Hindlimb muscle (tissue), 1 donor: ENCODE results near the gene PTPRG. TPM values are rescaled to one million over a fixed set of nuclear protein-coding genes. Genes with fewer than 3 reads are reported as not detected.

Experiments
- DNase-seq: peaks from one replicate; pipeline ENCODE4 v3.0.0-alpha.2; 2013
- polyA plus RNA-seq: library from polyadenylated mRNA; unstranded; fragments of 120-200 nt; gene quantifications from one replicate; pipeline ENCODE4 v1.2.1, GENCODE V29; 2013; ENCODE audit not compliant: insufficient read length

PTPRG gene
- polyA plus RNA-seq, 1 donor = 29.4 TPM

GRCh38 chr3:62131620-62132019, 570.2 kb downstream of the PTPRG start:
- DNase-seq = no peak

GRCh38 chr3:62132027-62132602, 570.7 kb downstream of the PTPRG start:
- no peak for DNase-seq

GRCh38 chr3:62133015-62133414, 571.6 kb downstream of the PTPRG start:
- no peak for DNase-seq

DNA sequence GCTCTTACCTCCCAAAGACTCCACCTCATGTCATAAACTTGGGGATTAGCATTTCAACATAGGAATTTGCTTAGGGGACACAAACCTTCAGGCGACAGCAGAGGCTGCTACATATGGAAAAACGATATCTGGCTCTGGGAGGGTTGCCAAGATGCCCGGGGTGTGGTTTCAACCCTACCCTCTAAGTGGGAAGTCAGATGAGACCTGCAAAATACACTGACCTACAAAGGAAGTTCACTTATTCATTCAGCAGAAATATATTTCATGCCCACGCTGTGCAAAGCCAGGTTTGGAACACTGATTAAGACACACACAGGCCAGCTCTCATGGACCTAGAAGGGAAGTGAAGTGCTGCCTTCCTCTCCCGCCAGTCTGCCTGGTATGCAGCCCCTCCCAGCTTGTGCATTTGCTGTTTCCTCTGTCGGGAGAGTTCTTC, 572.7 kb downstream of the PTPRG start:
- no peak for DNase-seq

GRCh38 chr3:62135741-62136140, 574.4 kb downstream of the PTPRG start:
- DNase-seq = no peak

DNA sequence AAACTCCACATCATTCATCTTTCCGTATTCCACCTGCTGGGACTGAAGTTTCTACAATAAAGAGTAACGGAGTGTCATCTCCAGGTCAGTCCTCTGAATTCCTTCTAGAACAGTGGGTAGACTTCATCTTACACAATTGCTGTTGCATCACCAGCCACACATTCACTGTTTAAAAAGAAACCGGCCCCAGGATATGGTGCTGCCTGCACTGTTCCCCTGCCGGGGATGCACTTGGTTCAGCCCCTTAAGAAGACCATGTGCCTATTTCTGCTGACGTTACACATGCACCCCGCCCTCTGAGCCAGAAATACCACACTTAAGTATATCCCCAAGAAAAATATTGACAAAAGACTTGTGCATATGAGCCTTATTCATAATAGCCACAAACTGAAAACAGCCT, 578.6 kb downstream of the PTPRG start:
- no peak for DNase-seq

- no peak for DNase-seq
These were observed 581.1 kb downstream of the PTPRG start for GRCh38 chr3:62142331-62143085.

DNA sequence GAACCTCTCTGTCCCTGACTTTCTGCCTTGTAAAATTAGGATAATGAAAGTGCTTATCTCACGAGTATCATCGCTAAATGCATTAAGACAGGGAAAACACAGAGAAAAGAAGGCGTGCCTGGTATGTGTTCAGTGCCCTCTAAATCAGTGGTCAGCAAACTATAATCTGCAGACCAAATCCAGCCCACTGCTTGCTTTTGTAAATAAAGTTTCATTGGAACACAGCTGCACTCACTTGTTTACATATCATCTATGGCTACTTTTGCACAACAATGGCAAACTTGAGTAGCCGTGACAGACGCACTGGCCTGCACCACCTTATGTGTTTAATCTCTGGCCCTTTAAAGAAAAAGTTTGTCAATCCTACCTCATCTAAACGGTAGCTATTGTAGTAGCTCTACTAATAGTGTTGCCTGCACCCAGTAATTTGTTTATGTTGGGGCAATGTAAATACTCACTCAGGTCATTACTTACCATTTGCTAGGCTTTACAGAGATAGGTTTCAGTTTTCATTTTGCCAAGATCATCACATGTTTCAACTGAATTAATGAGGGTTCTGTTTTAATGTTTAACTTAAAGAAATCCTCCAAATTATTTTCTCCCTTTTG, 582.6 kb downstream of the PTPRG start:
- DNase-seq = no peak

DNA sequence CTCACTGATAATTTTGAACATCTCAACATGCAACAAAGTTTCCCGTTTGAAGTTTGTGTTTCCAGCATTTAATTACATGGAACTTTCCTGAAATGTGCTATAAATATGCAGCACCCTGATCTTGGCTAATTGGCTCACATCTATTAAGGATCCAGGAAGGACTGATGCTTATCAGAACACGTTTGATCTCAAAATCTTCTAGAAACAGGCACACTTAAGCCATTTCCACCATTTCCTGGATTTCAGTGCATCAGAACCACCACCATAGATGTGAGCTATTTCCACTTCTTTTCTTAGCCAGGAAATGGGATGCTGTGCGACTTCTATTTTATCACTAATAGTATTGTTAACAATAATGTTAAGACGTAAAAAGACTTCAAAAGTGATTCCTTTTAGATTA, 583.1 kb downstream of the PTPRG start:
- DNase-seq = no peak

- DNase-seq = no peak
These were observed 583.9 kb downstream of the PTPRG start for GRCh38 chr3:62145086-62145757.

GRCh38 chr3:62149539-62149938, 588.2 kb downstream of the PTPRG start:
- no peak for DNase-seq

- DNase-seq = no peak
These were observed 588.6 kb downstream of the PTPRG start for GRCh38 chr3:62149962-62150361.

DNA sequence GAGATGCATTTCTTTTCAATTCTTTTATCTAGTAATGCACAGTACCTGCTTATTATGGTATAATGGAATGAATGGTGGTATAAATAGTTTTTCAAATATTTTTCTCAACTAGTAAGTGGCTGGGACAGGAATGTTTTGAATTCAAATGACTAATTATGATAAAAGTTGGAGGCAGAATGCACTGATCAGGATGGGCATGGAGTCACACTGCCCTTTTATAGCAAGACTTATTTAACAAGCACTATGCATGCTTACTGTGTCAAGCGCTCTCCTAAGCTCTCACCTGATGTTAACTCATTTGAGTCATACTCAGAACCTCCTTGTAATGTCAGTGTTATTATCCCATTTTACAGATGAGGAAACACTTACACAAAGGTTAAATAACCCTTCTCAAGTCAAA, 590.2 kb downstream of the PTPRG start:
- no peak for DNase-seq

DNA sequence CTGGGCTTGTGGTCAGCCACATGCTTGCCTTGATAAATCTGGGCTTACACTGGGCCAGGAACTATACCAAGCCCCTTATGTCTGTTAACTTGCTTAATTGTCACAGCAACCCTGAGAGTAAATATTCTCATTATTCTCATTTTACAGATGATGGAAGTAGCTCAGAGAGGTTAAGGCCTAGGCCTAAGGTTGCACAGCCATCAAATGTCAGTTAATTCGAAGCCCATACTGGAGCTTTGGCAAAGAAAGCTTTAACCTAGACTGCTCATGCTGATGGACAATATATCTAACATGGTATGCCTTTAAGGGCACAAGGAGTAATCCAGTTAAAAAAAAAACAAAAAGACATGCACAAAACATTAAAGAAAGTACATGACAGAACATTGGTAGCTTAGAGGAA, 591.9 kb downstream of the PTPRG start:
- no peak for DNase-seq

DNA sequence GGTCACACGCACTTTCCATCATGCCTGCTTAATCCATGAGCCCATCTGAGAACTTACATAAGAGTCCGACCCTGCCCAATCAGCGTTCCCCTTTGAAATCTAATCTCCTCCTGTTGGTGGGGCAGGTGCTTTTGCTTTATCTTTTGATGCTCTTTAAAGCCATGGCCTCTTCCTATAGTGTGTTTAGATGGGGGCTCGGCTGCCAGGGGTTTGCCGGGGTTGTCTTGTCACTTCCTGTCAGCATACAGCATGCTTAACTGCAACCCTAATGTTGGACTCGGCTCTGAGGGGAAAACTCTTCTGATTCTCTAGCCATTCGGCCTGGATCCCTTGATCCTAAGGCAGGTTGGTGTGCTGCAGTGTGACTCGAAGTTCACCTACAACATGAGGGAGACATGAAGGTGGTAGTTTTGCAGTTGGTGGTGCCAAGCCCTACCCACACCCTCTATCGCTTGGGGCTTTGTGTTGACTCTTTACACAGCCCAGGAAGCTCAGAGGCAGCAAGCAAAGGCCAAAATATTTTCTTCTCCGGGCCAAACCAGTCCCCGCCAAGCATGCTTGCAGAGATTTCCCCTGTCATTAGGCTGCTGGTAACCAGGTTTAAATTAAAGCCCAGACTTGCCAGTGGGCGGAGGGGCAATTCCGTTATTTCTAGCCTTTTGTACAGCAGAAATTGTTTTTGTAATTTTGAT, 593.2 kb downstream of the PTPRG start:
- DNase-seq = no peak

DNA sequence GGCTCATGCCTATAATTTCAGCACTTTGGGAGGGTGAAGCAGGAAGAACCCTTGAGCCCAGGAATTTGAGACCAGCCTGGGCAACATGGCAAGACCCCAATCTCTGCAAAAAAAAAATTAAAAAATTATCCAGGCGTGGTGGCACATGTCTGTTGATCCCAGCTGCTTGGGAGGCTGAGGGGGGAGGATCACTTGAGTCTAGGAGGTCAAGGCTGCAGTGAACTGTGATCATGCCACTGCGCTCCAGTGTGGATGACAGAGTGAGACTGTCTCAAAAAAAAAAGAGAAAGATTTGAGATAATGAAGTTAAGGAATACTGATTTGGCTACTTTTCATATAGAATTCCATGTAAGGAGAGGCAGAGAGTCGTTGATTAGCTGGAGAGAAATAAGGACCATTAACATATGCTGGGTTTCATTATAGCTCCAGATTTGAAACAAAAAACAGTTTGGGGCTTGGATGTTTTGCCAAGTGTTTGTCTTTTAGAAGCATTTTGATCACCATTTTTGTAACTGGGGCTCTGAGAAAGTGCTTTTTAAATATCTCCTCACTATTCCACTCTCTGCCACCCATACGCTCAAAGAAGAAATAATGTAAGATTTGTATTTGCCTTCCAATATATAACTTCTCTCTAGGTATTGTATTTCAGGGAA, 597.8 kb downstream of the PTPRG start:
- DNase-seq = no peak

DNA sequence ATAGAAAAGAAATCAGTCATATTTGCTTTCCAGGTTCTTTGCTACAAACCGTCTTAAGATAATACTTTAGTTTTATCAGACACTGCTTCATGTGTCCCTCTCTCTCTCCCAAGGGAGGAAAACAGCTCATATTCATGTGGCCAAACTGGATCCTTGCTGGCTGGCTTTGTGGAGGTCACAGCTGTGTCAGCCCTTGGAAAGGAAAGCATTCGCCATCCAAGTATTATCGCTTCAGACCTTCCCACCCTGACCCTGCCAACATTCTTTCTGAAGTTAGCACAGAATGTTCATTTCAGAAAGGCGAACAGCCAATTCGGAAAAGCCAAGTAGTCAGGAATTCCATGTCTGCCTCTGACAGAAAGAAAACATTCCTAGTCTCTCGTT, 598.3 kb downstream of the PTPRG start:
- DNase-seq = peak; percentile 54

- DNase-seq = no peak
These were observed 600.0 kb downstream of the PTPRG start for GRCh38 chr3:62161371-62161770.

DNA sequence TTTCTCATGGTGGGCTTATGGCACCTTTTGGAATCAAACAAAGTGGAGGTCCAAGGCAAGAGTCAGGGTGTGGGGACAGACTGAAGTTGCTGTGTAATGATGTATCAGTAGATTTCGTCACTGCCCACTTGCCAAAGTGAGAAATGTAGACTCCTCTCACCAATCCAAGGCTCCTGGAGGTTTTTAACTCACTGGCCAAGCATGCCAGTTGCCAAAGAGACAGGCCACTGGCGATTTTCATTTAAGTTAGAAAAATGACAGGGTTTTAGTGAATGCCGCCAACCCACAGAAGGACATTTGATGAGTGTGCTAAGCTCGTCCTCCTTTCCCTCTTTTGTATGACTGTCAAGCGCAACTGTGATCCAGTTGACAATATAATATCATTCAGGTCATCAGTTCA, 602.8 kb downstream of the PTPRG start:
- no peak for DNase-seq

DNA sequence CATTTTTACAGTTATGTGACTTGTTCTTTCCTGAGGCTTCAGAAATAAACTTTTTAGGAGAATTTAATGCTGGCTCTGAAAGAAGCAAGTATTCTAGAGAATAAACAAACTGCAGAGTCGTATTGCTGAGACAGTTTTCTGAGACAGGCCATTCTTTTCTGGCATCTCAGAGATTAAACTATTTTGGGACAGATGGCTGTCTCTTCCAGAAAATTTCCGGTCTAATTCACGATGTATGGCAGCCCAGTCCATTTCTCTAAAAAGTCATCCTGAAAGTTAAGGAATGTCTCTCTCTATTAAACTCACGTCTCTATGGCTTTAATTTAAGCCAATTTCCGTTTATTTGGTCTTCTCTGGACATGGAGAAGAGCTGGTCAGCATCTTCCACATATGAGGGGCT, 603.4 kb downstream of the PTPRG start:
- DNase-seq = no peak

GRCh38 chr3:62167566-62168262, 606.3 kb downstream of the PTPRG start:
- no peak for DNase-seq

- DNase-seq = no peak
These were observed 607.0 kb downstream of the PTPRG start for GRCh38 chr3:62168356-62168755.
